ENCODE data around the gene NTM. TPM values are rescaled to one million over a fixed set of nuclear protein-coding genes. Genes with fewer than 3 reads are reported as not detected.

The NTM gene
- total RNA-seq, 1 experiment from 2014 or later: not detected

DNA sequence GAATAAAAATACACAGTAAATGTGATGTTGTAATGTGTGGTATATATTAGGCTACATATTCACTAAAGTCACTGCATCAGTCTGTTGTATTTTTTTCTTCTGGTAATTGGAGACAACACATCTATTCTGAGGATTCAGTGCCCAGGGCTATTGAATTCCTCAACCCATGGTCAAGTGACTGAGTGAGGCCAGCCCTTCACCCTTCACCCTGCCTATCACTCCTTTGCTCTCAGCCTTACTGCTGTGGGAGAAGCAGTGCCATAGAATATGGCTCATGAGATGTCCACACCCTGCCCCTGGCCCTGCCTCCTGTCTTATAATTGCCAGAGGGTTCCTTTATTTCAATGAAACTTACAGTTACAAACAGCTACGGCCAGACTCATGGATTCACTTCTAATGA, 295.6 kb downstream of the NTM start:
- DNase-seq (ENCODE audit: low read depth, low spot score) (no peak), ATAC-seq (no peak)
- no peaks in the 10 kb centered on the region for H4K20me1 ChIP-seq (ENCODE audit: insufficient read depth)
- no peak overlapping the region for H2AFZ ChIP-seq (ENCODE audit: low read depth, low read length, poor library complexity, severe bottlenecking)
- no peaks in the 10 kb centered on the region for H3K9me2 ChIP-seq (ENCODE audit: insufficient read depth)
- RAD21 ChIA-PET (ENCODE audit: low non-redundant PET in 1 of 2, low total read pairs in 2 of 2, uncharacterized antibody in 2 of 2, unreplicated experiment in 2 of 2): no interaction called here
- H3K9ac ChIP-seq (ENCODE audit: low read length): no peak overlapping the region
- H3K27me3 ChIP-seq (ENCODE audit: insufficient read depth, low read length): no peaks in the 10 kb centered on the region
- H3K4me3 ChIP-seq (replicated peaks in 1 of 2; ENCODE audit: low read depth in 1 of 2, low read length in 2 of 2): no peak overlapping the region
- intact Hi-C loops (cut with micrococcal nuclease): no loop called here
- TF ChIP-seq SIN3A (IDR thresholded peaks at IDR 0.05; ENCODE audit: low read depth): no peak
- no peak for TF ChIP-seq YY1 (IDR thresholded peaks at IDR 0.05; ENCODE audit: extremely low read depth, insufficient replicate concordance, low read depth, low read length)
- no peak for TF ChIP-seq EGR1 (IDR thresholded peaks at IDR 0.05; ENCODE audit: low read depth)
- no peak for TF ChIP-seq EZH2phosphoT487 (IDR thresholded peaks at IDR 0.05; ENCODE audit: borderline replicate concordance)
- no peak for TF ChIP-seq ZFX (IDR thresholded peaks at IDR 0.05)
- TF ChIP-seq, protein P1, sequence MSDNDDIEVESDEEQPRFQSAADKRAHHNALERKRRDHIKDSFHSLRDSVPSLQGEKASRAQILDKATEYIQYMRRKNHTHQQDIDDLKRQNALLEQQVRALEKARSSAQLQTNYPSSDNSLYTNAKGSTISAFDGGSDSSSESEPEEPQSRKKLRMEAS (IDR thresholded peaks at IDR 0.05): no peak
- TF ChIP-seq ZNF274 (IDR thresholded peaks at IDR 0.05; ENCODE audit: low read depth, low read length): no peak
- TF ChIP-seq POLR2A (IDR thresholded peaks at IDR 0.05; ENCODE audit: borderline replicate concordance, extremely low read depth, insufficient read depth, insufficient read length): no peak
- TF ChIP-seq, protein P2, sequence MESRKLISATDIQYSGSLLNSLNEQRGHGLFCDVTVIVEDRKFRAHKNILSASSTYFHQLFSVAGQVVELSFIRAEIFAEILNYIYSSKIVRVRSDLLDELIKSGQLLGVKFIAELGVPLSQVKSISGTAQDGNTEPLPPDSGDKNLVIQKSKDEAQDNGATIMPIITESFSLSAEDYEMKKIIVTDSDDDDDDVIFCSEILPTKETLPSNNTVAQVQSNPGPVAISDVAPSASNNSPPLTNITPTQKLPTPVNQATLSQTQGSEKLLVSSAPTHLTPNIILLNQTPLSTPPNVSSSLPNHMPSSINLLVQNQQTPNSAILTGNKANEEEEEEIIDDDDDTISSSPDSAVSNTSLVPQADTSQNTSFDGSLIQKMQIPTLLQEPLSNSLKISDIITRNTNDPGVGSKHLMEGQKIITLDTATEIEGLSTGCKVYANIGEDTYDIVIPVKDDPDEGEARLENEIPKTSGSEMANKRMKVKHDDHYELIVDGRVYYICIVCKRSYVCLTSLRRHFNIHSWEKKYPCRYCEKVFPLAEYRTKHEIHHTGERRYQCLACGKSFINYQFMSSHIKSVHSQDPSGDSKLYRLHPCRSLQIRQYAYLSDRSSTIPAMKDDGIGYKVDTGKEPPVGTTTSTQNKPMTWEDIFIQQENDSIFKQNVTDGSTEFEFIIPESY (IDR thresholded peaks at IDR 0.05; ENCODE audit: extremely low read depth, insufficient replicate concordance, low read length): no peak
- no peak for TF ChIP-seq CBX3 (IDR thresholded peaks at IDR 0.05; ENCODE audit: low read depth)
- TF ChIP-seq EZH2 (IDR thresholded peaks at IDR 0.05): no peak
- no peak for TF ChIP-seq FOSL1 (IDR thresholded peaks at IDR 0.05; ENCODE audit: low read depth)
- no peak for TF ChIP-seq JUND (IDR thresholded peaks at IDR 0.05)
- TF ChIP-seq RAD21 (IDR thresholded peaks at IDR 0.05; ENCODE audit: low read depth): no peak
- TF ChIP-seq ELF1 (IDR thresholded peaks at IDR 0.05; ENCODE audit: borderline replicate concordance, low read depth): no peak
- TF ChIP-seq SRF (IDR thresholded peaks at IDR 0.05; ENCODE audit: low read depth): no peak
- TF ChIP-seq, protein P3, sequence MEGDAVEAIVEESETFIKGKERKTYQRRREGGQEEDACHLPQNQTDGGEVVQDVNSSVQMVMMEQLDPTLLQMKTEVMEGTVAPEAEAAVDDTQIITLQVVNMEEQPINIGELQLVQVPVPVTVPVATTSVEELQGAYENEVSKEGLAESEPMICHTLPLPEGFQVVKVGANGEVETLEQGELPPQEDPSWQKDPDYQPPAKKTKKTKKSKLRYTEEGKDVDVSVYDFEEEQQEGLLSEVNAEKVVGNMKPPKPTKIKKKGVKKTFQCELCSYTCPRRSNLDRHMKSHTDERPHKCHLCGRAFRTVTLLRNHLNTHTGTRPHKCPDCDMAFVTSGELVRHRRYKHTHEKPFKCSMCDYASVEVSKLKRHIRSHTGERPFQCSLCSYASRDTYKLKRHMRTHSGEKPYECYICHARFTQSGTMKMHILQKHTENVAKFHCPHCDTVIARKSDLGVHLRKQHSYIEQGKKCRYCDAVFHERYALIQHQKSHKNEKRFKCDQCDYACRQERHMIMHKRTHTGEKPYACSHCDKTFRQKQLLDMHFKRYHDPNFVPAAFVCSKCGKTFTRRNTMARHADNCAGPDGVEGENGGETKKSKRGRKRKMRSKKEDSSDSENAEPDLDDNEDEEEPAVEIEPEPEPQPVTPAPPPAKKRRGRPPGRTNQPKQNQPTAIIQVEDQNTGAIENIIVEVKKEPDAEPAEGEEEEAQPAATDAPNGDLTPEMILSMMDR (IDR thresholded peaks at IDR 0.05 in 2 of 3, conservative IDR thresholded peaks at IDR 0.05 in 1 of 3; ENCODE audit: borderline replicate concordance in 1 of 3, insufficient read depth in 1 of 3, low read depth in 2 of 3, low read length in 2 of 3): no peak
- TF ChIP-seq TCF7L2 (IDR thresholded peaks at IDR 0.05; ENCODE audit: borderline replicate concordance, extremely low read depth, insufficient read depth, insufficient read length): no peak
- TF ChIP-seq SP1 (IDR thresholded peaks at IDR 0.05; ENCODE audit: low read depth): no peak
- no peak for TF ChIP-seq CEBPB (IDR thresholded peaks at IDR 0.05; ENCODE audit: low read depth)
- no peak overlapping the region for H3K27ac ChIP-seq (ENCODE audit: low read depth, low read length)
- POLR2A ChIA-PET: no interaction called here
- CTCF ChIA-PET: no interaction called here
- no peaks in the 10 kb centered on the region for H3K79me2 ChIP-seq (ENCODE audit: insufficient read depth, low read length)
- H3K9me3 ChIP-seq (ENCODE audit: control insufficient read depth in 1 of 2, insufficient read depth in 1 of 2, low read depth in 1 of 2, low read length in 2 of 2): no peaks in the 10 kb centered on the region; a peak in 1 of 4 replicates
- H3K36me3 ChIP-seq (ENCODE audit: control insufficient read depth in 1 of 2, insufficient read depth in 2 of 2, low read length in 2 of 2): no peaks in the 10 kb centered on the region
- no peak overlapping the region for H3K4me2 ChIP-seq (ENCODE audit: low read length)
- H3K4me1 ChIP-seq (ENCODE audit: control insufficient read depth in 1 of 2, insufficient read depth in 2 of 2, low read length in 2 of 2): no peaks in the 10 kb centered on the region
- no TSS peak for BruUV-seq (replicated peaks)

Data from HCT116 (cell line).